ENCODE results near the gene PLSCR1. TPM values are rescaled to one million over a fixed set of nuclear protein-coding genes. Genes with fewer than 3 reads are reported as not detected.

PLSCR1 gene
- total RNA-seq, 2 donors from 2014 or later: 61.7 to 64.9 TPM

DNA sequence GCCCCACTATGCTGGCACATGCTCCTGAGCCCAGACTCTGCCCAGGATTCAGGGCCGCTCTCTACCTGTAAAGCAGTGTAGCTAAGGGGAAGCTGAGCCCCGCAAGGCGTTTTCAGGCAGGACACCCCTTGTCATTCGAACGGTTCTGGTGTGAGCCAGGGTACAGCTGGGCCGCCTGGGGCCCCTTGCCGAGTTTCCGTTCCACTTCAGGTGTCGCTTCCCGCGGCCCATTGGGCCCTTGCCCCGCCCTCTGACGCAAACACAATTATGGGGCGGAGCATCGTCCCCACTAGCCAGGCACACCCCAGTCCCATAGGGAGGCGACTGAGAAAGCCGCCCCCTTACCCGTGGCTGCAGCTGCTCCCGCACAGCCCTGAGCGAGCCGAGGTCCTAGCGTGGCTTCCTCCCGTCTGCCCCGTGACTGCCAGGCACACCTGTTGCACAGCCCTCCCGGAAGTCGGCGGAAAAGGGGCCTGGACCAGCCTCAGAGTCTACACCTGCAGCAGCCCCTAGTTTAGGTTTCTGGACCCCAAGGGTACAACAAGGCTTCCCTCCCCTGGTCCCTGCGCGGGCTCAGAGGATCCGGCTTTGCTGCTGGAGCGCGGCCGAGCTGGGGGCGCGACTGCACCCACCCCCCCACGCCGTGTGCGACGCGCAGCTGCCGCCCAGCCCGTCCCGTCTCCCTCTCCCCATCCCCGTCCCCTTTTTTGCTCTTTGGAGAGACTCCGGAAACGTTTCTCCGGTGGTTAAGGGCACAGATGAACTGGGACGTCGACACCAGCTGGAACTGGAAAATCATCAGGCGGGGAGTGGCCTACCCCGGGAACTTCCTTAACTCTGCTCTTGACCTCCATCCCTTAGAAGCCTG, 75.0 kb downstream of the PLSCR1 start, which contains the start of gene PLSCR2:
Gene PLSCR2, minus strand, starts transcription at position 412 of the 868 bp plus-strand sequence. CDS start 9,657 bp downstream, outside the sequence.
- H3K36me3 ChIP-seq (replicated peaks in 1 of 2; ENCODE audit: insufficient read depth in 1 of 2, low read depth in 2 of 2): no peaks in the 10 kb centered on the region
- 8 to 9% methylated on average over 28 to 51 of the region's 51 CpGs for WGBS, 2 donors
- peak; percentile 89 to 94 (median 90) for DNase-seq
- peak within 1 kb of the TSS; percentile 95 to 98 (median 96) for H3K27ac ChIP-seq
- peak; percentile 96 for ATAC-seq
- TF ChIP-seq POLR2A (IDR thresholded peaks at IDR 0.05): peak; percentile 87 to 96 (median 94)
- TF ChIP-seq, protein P1, sequence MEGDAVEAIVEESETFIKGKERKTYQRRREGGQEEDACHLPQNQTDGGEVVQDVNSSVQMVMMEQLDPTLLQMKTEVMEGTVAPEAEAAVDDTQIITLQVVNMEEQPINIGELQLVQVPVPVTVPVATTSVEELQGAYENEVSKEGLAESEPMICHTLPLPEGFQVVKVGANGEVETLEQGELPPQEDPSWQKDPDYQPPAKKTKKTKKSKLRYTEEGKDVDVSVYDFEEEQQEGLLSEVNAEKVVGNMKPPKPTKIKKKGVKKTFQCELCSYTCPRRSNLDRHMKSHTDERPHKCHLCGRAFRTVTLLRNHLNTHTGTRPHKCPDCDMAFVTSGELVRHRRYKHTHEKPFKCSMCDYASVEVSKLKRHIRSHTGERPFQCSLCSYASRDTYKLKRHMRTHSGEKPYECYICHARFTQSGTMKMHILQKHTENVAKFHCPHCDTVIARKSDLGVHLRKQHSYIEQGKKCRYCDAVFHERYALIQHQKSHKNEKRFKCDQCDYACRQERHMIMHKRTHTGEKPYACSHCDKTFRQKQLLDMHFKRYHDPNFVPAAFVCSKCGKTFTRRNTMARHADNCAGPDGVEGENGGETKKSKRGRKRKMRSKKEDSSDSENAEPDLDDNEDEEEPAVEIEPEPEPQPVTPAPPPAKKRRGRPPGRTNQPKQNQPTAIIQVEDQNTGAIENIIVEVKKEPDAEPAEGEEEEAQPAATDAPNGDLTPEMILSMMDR (IDR thresholded peaks at IDR 0.05): no peak
- peaks cover 23% of the 10 kb centered on the region for H3K4me1 ChIP-seq
- peak within 1 kb of the TSS; percentile 32 to 58 for H3K4me3 ChIP-seq
- H3K9me3 ChIP-seq: no peaks in the 10 kb centered on the region
- no peaks in the 10 kb centered on the region for H3K27me3 ChIP-seq
- intact Hi-C loops (cut with DNase I): no loop called here

DNA sequence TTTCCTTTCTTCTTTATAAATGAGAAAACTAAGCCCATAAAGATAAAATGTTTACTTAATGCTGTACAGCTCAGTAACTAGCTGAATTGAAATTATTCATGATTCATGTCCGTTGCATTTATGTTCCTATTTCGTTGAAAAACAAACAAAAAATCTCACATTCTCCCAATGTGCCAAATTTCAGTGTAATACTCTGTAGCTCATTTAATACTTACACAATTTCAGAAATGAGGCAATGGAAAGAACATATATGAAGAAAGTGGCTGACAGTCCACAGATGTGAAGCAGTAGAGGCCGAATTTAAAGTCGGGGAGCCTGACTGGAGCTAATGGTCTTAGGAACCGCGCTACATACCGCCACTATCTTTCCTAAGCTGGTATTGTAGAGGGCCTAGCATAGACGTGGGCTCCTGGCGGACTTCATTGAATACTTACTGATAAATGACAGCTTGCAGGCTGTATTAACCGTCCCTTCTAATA, 75.7 kb downstream of the PLSCR1 start:
- Histone ChIP-seq H3K9me3 (no peaks in the 10 kb centered on the region), H3K4me3 (no peak overlapping the region), H3K4me1 (peaks cover 23% of the 10 kb centered on the region), H3K36me3 (replicated peaks in 1 of 2; ENCODE audit: insufficient read depth in 1 of 2, low read depth in 2 of 2) (no peaks in the 10 kb centered on the region), H3K27me3 (no peaks in the 10 kb centered on the region), H3K27ac (peak overlapping the region; percentile 95 to 98 (median 96))
- ATAC-seq (no peak), DNase-seq (peak in 1 of 4 donors; percentile 22)
- TF ChIP-seq POLR2A (IDR thresholded peaks at IDR 0.05): no peak
- TF ChIP-seq, protein P1 (IDR thresholded peaks at IDR 0.05): no peak
- intact Hi-C loops (cut with DNase I): no loop called here
- WGBS, 2 donors: 65 to 69% methylated on average over 10 of the region's 10 CpGs

DNA sequence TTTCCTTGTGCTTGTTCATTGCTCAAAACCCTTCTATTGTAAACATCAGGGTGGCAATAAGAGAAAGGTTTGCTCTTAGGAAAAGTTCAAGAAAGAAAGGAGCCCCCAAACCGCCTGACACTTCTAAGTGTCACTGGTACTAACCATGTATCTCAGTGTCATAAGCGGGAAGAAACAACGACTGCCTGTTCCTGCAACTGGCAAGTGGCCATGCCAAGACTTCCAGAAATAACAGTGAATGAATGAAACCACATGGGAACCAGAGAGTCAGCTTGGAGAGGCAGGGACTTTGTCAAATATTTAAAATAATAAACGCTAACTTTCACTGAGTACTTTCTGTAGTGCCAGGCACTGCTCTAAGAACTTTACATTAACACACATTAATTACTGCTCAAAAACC, 76.2 kb downstream of the PLSCR1 start:
- peak overlapping the region in 3 of 4 donors; percentile 95 to 98 (median 98) for H3K27ac ChIP-seq
- H3K9me3 ChIP-seq: no peaks in the 10 kb centered on the region
- no peaks in the 10 kb centered on the region for H3K27me3 ChIP-seq
- H3K36me3 ChIP-seq (replicated peaks in 1 of 2; ENCODE audit: insufficient read depth in 1 of 2, low read depth in 2 of 2): no peaks in the 10 kb centered on the region
- intact Hi-C loops (cut with DNase I): no loop called here
- 40 to 53% methylated on average over 4 of the region's 4 CpGs for WGBS, 2 donors
- ATAC-seq (no peak), DNase-seq (peak in 3 of 4 donors; percentile 8 to 41 (median 31))
- no peak overlapping the region for H3K4me3 ChIP-seq
- TF ChIP-seq, protein P1 (IDR thresholded peaks at IDR 0.05): no peak
- no peak for TF ChIP-seq POLR2A (IDR thresholded peaks at IDR 0.05)
- H3K4me1 ChIP-seq: peaks cover 23% of the 10 kb centered on the region

DNA sequence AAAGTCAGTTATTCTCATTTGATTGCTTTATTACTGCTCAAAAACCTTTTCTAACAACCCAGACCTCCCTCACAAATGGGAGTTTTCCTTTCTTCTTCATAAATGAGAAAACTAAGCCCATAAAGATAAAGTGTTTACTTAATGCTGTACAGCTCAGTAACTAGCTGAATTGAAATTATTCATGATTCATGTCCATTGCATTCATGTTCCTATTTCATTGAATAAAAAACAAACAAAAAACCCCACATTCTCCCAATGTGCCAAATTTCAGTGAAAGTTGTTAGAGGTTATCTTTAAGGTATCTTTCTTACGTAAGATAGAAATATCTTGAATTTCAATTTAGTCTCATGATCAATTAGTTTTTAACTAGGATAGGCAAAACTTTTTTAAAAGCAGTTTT, 77.8 kb downstream of the PLSCR1 start:
- no peaks in the 10 kb centered on the region for H3K9me3 ChIP-seq
- H3K27me3 ChIP-seq: no peaks in the 10 kb centered on the region
- H3K27ac ChIP-seq: peak overlapping the region in 1 of 4 donors; percentile 10
- no peak overlapping the region for H3K4me3 ChIP-seq
- intact Hi-C loops (cut with DNase I): no loop called here
- TF ChIP-seq POLR2A (IDR thresholded peaks at IDR 0.05): no peak
- TF ChIP-seq, protein P1 (IDR thresholded peaks at IDR 0.05): no peak
- WGBS, 2 donors: 0 to 2% methylated on average over 1 of the region's 1 CpG
- no peaks in the 10 kb centered on the region for H3K36me3 ChIP-seq (replicated peaks in 1 of 2; ENCODE audit: insufficient read depth in 1 of 2, low read depth in 2 of 2)
- peaks cover 23% of the 10 kb centered on the region for H3K4me1 ChIP-seq
- ATAC-seq (no peak), DNase-seq (no peak)
